NCI-H1048 (cell line): ENCODE results near the gene GRK2.
A peak's percentile ranks its signal among the peaks of the same experiment; 100 is the strongest.
"Not testable (repeated sequence)": the region's sequence is repeated elsewhere in the genome, so short reads cannot be mapped to it uniquely, and the experiment has no call there.

Source experiments
- DNase-seq: peaks from one replicate; lab custom pipeline; 2025; lab: John Stamatoyannopoulos, UW

Gene GRK2

DNA sequence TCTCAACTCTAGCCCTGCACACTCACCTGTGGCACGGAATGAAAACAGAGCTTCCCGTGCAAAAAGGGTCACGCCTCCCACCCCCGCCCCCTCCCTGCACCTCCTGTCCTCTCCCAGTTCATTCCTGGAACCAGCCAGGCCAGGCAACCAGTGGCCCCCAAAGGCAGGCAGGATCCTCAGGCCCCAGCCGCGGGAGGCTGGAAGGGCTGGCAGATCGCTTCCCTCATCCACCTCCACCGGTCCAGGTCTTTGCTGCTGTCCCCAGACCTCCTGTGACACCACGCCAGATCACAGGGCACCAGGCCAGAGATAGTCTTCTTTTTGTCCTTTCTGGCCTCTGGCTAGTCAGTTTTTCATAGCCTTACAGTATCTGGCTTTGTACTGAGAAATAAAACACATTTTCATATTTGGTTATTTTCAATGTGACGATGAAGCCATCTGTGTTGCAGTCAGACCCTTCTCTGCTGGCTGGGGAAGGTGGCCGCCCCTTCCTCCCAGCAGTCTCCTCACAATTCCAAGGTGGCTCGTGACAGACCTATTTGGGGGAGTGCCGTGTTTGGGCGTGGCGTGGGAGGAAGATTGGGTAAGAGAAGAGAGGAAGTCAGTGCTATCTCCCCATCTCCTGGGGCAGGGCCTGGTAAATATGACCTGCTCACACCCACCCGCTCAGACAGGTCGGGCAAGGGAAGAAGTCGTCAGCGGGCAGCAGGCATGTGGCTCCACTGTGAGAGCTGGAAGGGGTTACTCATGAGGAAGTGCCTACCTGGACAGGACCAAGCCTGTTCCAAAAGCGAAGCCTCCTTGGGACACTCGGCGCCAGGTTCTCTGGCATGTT lies 46.1 kb downstream of the GRK2 start:
- no peak for DNase-seq

DNA sequence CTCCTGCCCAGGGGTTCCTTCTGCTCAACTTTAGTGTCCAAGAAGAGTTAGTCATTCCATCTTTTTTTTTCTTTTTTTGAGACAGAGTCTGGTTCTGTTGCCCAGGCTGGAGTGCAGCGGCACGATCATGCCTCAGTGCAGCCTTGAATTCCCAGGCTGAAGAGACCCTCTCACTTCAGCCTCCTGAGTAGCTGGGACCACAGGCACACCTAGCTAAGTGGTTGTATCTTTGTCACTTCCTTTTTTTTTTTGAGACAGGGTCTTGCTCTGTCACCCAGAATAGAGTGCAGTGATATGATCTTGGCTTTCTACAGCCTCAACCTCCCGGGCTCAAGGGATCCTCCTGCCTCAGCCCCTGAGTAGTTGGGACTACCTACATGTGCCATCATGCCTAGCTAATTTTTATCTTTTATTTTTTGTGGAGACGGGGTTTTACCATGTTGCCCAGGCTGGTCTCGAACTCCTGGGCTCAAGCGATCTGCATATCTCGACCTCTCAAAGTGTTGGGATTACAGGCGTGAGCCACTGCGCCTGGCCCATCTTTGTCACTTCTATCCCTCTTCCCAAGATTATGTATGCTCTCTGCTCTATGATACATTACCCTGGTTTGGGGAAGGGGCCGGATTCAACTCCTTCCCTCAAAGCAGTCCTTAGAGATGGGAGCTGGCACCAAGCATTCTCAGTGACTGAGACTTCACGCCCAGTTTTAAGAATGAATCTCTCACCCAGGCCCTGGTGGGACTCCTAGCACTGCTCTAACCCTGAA lies 47.0 kb downstream of the GRK2 start:
- DNase-seq = no peak

- DNase-seq = no peak
Observed at GRCh38 chr11:67314218-67314617, 47.9 kb downstream of the GRK2 start.

- no peak for DNase-seq
Observed at GRCh38 chr11:67315325-67315909, 49.1 kb downstream of the GRK2 start.

- DNase-seq = no peak
Observed at GRCh38 chr11:67316882-67317204, 50.6 kb downstream of the GRK2 start.

- DNase-seq = peak; percentile 93
Observed at GRCh38 chr11:67317205-67317887, 51.1 kb downstream of the GRK2 start.

DNA sequence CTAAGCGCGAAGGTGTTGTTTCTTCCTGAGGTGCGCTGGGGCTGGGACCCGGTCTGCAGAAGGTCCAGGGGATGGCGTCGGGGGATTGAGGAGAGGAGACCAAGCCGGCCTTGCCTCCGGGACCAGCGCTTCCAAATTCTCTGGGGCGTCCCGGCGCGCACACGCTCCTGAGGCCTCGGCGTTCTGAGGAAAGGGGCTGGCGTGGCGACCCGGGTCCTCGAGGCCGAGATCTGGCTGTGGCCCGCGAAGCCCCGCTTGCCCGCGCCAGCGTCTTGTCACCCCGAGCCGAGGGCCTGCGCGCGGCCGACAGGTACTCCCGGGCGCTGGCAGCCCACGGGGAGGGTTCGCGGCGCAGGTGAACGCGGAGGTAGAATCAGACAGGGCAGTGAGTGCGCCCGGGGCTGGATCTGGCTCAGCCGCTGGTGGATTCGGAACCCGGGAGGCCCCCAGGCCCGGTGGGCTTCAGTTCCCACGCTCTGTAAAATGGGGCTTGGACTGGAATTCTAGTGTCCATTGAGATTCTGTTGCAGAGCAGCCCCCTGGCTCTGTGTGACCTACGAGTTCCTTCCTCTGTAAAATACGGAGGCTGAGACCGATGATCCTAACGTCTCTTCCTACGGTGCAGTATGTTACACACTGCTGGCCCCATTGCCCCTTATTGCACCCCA lies 51.7 kb downstream of the GRK2 start:
- no peak for DNase-seq

GRCh38 chr11:67318876-67319275 lies 52.6 kb downstream of the GRK2 start:
- DNase-seq = not testable (repeated sequence)

DNA sequence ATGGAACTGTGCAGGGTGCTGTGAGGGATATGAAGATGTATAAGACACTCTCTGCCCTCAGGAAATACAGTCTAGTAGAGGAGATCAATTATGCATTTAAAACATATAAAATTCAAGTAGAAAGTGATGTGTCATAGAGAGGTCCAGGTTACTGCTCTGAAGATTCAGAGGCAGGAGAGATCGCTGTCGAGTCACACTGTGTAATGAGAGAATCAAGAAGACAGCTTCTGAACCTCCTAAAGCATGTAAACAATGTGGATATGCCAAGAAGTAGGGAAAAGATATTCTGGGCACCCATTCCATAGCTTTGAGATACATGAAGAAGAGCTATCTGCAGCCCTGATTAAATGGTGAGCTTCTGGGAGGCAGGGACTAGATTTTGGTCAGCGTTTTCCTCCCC lies 53.7 kb downstream of the GRK2 start:
- no peak for DNase-seq

DNA sequence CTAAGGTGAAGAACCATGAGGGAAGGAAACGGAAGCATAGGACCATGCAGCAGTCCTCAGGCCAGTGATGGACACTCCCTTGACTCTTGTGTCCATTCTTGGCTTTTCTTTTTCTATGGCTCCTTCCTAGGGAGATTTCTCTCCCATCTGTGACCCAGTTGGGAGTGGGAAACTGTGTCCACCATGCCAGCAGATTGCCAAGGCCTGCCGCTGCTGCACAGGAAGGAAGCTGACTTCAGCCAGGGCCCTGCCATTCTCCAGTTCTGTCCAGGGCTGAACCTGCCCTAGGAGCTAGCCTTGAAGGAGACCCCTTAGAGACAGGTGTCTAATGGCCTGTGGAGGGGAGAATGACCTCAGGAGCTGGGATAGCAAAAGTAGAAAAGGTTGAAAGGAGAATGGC lies 54.4 kb downstream of the GRK2 start:
- no peak for DNase-seq

DNA sequence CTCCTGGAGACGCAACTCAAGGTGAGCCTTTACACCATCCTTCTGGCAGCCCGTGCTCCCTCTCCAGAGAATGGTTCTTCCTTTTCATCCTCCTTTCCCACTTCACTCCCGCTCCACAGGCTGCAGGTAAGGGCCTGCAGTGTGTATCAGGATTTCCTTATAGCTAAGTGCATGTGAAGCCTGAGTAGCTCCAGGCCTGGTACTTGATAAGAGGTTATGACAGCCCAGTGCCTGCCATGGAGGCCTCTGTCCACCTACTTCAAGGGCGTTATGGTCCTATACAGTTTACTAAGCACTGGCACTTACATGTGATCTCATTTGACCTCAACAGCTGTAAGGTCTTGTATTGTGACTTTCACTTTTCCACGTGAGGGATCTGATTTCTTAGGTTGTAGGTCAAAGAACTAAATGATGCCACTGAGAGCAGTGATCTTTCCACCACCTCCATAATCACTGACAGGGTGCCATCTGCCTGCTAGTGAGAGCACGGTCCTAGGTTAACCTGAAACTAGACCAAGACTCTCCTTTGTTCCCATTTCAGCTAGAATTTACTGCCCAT lies 55.1 kb downstream of the GRK2 start:
- no peak for DNase-seq

GRCh38 chr11:67322049-67322448 lies 55.8 kb downstream of the GRK2 start:
- no peak for DNase-seq

DNA sequence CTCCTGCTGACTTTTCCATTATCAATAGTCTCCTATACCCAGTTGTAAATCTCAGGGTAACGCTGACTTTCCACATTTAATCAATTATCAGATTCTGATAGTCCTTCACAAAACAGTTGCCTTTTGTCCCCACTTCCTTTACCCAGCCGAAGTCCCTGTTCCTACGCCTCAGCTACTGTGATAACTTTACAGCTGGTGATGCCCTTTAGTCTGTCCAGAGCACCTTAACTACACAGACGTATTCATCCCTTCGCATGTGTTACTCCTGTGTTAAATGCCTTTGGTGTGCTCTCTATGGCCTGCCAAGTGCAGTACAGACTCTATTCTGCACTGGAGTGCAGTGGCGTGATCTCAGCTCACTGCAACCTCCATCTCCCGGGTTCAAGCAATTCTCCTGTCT lies 57.3 kb downstream of the GRK2 start:
- no peak for DNase-seq

DNA sequence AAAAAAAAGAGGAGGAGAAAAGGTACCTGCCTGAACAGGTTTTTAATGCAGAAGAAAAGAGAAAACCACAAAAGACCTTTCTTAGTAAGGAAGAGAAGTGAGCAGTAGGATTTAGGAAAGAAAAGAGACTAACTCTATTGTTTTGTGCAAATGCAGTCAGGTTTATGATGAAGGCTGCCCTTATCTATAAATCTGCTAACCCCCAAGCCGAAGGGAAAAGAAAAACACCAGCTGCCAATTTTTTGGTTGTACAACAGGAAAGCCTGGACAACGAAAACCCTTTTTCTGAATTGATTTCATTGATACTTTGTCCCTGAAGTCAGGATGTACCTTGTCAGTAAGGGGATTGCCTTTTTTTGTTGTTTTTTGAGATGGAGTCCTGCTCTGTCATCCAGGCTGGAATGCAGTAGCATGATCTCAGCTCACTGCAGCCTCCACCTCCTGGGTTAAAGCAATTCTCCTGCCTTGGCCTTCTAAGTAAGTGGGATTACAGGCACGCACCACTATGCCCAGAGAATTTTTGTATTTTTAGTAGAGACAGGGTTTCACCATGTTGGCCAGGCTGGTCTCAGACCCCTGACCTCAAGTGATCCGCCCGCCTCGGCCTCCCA lies 65.9 kb downstream of the GRK2 start:
- no peak for DNase-seq
